ENCODE results near the gene PPP1R9B. TPM values are rescaled to one million over a fixed set of nuclear protein-coding genes. Genes with fewer than 3 reads are reported as not detected.

Gene PPP1R9B
- total RNA-seq, 1 experiment from 2014 or later: 21.7 TPM

DNA sequence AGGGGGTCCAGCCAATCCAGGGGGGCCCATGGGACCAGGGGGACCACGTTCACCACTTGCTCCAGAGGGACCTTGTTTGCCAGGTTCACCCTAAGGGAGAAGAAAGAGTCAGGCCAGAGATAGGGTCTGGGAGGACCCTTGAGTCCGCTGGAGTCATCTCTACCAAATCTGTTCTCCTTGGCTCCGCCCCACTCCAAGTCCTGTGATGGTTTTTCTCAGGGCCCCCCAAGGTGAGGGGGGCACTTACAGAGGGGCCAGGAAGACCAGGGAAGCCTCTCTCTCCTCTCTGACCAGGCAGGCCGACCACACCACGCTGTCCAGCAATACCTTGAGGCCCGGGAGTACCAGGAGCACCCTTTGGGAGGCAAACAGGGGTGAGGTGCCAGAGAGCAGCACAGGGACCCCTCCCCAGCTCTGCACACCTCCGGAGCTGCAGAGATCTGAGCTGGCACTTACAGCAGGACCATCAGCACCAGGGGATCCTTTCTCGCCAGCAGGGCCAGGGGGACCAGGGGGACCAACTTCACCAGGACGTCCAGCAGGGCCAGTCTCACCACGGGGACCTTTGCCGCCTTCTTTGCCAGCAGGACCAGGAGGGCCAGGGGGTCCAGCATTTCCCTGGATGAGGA is 38.6 kb upstream of the PPP1R9B start:
- Mint-ChIP-seq H3K36me3 (peaks cover 17% of the 10 kb centered on the region), H3K27me3 (ENCODE audit: low read depth) (no peaks in the 10 kb centered on the region), H3K9me3 (no peaks in the 10 kb centered on the region), H3K27ac (no peak overlapping the region), H3K4me3 (no peak overlapping the region), H3K4me1 (peaks cover 12% of the 10 kb centered on the region)
- ChIA-PET CTCF (no interaction called here), POLR2A (no interaction called here)
- ATAC-seq: no peak
- TF ChIP-seq ZBTB21 (CRISPR knock-in tag; IDR thresholded peaks at IDR 0.05; ENCODE audit: borderline replicate concordance) (no peak), NR3C1 (CRISPR knock-in tag; conservative IDR thresholded peaks at IDR 0.05; ENCODE audit: low read depth) (no peak), GABPB1 (CRISPR knock-in tag; IDR thresholded peaks at IDR 0.05) (no peak), ESRRA (CRISPR knock-in tag; IDR thresholded peaks at IDR 0.05; ENCODE audit: borderline replicate concordance) (no peak), ZNF423 (CRISPR knock-in tag; IDR thresholded peaks at IDR 0.05) (no peak), JAZF1 (CRISPR knock-in tag; IDR thresholded peaks at IDR 0.05) (no peak), GRHL2 (CRISPR knock-in tag; IDR thresholded peaks at IDR 0.05; ENCODE audit: insufficient replicate concordance, severe bottlenecking) (no peak), ZNF138 (CRISPR knock-in tag; conservative IDR thresholded peaks at IDR 0.05) (no peak), OVOL2 (CRISPR knock-in tag; IDR thresholded peaks at IDR 0.05; ENCODE audit: borderline replicate concordance) (no peak), ZNF263 (CRISPR knock-in tag; IDR thresholded peaks at IDR 0.05; ENCODE audit: low read depth) (no peak), RELA (CRISPR knock-in tag; IDR thresholded peaks at IDR 0.05; ENCODE audit: borderline replicate concordance) (no peak), FOXJ3 (CRISPR knock-in tag; IDR thresholded peaks at IDR 0.05; ENCODE audit: borderline replicate concordance) (no peak)
- TF ChIP-seq, protein P1, sequence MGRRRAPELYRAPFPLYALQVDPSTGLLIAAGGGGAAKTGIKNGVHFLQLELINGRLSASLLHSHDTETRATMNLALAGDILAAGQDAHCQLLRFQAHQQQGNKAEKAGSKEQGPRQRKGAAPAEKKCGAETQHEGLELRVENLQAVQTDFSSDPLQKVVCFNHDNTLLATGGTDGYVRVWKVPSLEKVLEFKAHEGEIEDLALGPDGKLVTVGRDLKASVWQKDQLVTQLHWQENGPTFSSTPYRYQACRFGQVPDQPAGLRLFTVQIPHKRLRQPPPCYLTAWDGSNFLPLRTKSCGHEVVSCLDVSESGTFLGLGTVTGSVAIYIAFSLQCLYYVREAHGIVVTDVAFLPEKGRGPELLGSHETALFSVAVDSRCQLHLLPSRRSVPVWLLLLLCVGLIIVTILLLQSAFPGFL (CRISPR knock-in tag; IDR thresholded peaks at IDR 0.05; ENCODE audit: borderline replicate concordance): no peak
- TF ChIP-seq, protein P2, sequence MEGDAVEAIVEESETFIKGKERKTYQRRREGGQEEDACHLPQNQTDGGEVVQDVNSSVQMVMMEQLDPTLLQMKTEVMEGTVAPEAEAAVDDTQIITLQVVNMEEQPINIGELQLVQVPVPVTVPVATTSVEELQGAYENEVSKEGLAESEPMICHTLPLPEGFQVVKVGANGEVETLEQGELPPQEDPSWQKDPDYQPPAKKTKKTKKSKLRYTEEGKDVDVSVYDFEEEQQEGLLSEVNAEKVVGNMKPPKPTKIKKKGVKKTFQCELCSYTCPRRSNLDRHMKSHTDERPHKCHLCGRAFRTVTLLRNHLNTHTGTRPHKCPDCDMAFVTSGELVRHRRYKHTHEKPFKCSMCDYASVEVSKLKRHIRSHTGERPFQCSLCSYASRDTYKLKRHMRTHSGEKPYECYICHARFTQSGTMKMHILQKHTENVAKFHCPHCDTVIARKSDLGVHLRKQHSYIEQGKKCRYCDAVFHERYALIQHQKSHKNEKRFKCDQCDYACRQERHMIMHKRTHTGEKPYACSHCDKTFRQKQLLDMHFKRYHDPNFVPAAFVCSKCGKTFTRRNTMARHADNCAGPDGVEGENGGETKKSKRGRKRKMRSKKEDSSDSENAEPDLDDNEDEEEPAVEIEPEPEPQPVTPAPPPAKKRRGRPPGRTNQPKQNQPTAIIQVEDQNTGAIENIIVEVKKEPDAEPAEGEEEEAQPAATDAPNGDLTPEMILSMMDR (IDR thresholded peaks at IDR 0.05): no peak
- DNase-seq (ENCODE audit: low spot score): no peak

DNA sequence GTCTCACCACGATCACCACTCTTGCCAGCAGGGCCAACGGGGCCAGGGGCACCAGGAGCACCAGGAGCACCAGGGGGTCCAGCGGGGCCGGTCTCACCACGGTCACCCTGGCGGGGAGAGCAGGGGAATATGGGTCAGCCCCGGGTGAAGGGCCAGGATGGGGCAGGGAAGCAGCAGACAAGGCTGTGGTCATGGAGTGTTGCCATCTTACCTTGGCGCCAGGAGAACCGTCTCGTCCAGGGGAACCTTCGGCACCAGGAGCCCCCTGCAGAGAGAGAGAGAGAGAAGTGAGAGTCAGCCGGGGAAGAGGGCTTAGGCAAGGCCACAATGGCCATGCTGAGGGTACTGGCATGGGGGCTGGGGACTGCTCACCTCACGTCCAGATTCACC is 38.0 kb upstream of the PPP1R9B start:
- CTCF ChIA-PET: interaction anchor here (0.5 to 1.6 kb wide), 4 partner anchors 10 to 110 kb away, joined by 3 to 4 read pairs (median 4); no protein-coding TSS in a partner anchor
- no peaks in the 10 kb centered on the region for H3K27me3 Mint-ChIP-seq (ENCODE audit: low read depth)
- H3K4me3 Mint-ChIP-seq: no peak overlapping the region
- TF ChIP-seq CBFB (CRISPR knock-in tag; IDR thresholded peaks at IDR 0.05; ENCODE audit: low read depth): no peak
- H3K36me3 Mint-ChIP-seq: peaks cover 17% of the 10 kb centered on the region
- POLR2A ChIA-PET: no interaction called here
- H3K9me3 Mint-ChIP-seq: no peaks in the 10 kb centered on the region
- H3K4me1 Mint-ChIP-seq: peaks cover 17% of the 10 kb centered on the region
- ATAC-seq (no peak), DNase-seq (ENCODE audit: low spot score) (no peak)
- no peak overlapping the region for H3K27ac Mint-ChIP-seq

DNA sequence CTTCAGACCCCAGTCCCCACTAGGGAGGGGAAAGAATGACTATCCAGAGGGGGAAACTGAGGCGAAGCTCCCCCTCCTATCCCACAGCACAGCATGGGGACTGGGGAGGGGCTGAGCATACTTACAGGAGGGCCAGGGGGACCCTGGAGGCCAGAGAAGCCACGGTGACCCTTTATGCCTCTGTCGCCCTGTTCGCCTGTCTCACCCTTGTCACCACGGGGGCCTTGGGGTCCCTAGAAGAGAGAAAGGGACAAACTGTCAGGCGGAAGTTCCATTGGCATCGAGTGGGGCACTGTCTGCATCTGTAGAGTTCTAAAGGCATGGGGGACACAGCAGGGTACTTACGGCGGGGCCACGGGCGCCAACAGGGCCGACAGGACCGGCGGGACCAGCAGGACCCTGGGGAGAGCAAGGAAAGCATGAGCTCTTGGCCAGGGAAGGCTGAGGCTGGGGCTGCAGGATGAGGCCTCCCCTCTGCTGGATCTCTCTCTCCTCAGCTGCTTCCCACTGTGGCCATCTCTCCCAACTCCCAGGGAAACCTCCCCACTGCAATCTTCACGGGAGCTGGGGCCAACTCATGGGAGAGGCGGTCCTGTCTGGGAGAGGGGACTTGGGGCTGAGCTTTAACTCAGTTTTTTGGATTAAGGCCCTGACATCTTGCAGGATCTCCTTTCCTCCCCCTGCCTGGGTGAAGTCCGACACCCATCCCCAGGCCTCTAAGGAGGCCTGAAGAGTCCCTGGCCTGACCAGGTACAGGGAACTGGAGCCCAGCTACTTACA is 37.5 kb upstream of the PPP1R9B start:
- Mint-ChIP-seq H3K4me3 (no peak overlapping the region), H3K27ac (no peak overlapping the region), H3K36me3 (peaks cover 17% of the 10 kb centered on the region), H3K4me1 (peaks cover 21% of the 10 kb centered on the region), H3K9me3 (no peaks in the 10 kb centered on the region), H3K27me3 (ENCODE audit: low read depth) (no peaks in the 10 kb centered on the region; the same call in 1 of the 2 replicates)
- ChIA-PET POLR2A (no interaction called here), CTCF (interaction anchor here (0.5 to 1.6 kb wide), 6 partner anchors 9 to 110 kb away, joined by 3 to 4 read pairs (median 4); no protein-coding TSS in a partner anchor)
- DNase-seq (ENCODE audit: low spot score): no peak
- TF ChIP-seq FOXJ3 (CRISPR knock-in tag; IDR thresholded peaks at IDR 0.05; ENCODE audit: borderline replicate concordance) (no peak), GTF2I (CRISPR knock-in tag; conservative IDR thresholded peaks at IDR 0.05) (no peak), NR3C1 (CRISPR knock-in tag; conservative IDR thresholded peaks at IDR 0.05; ENCODE audit: low read depth) (no peak)
- TF ChIP-seq, protein P3, sequence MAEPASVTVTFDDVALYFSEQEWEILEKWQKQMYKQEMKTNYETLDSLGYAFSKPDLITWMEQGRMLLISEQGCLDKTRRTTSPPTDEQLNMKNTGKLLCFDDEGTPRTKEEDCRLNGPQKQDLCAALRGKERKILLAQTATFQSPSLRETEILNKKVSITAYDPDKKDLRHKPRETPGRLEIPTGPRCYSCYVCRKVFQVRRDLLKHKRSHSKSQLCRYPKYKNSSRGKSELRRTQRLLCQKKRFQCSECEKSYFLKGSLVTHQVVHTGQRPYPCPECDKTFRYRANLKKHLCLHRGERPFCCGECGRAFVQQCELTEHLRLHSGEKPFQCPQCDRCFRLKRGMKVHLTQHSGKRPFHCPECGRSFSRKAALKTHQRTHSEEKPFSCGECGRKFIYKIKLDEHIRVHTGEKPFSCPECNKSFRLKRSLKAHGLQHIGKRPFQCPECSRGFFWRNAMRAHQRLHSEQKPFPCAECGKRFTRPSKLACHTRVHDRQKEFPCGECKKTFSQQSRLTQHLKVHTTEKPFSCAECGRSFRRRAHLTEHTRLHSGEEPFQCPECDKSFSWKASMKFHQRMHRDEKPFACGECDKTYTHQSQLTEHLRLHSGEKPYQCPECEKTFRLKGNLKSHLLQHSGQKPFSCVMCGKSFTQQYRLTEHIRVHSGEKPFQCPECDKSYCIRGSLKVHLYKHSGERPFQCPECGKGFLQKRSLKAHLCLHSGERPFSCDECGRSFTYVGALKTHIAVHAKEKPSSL (CRISPR knock-in tag; conservative IDR thresholded peaks at IDR 0.05): no peak
- TF ChIP-seq, protein P4, sequence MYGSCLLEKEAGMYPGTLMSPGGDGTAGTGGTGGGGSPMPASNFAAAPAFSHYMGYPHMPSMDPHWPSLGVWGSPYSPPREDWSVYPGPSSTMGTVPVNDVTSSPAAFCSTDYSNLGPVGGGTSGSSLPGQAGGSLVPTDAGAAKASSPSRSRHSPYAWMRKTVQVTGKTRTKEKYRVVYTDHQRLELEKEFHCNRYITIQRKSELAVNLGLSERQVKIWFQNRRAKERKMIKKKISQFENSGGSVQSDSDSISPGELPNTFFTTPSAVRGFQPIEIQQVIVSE (CRISPR knock-in tag; IDR thresholded peaks at IDR 0.05; ENCODE audit: borderline replicate concordance): no peak
- ATAC-seq: no peak

Measured in WTC11 (cell line).